DMS53 treated with DMSO at 0.1 percent for 48 hours (cell line): Measurements from ENCODE around the gene FGF13.
A peak's percentile ranks its signal among the peaks of the same experiment; 100 is the strongest.

Source experiments
- DNase-seq: peaks from one replicate; lab custom pipeline; 2025; ENCODE audit not compliant: unreplicated experiment; lab: John Stamatoyannopoulos, UW

FGF13 gene

GRCh38 chrX:138711399-138712347, at the start of gene FGF13:
Gene FGF13 (minus strand): TSS chrX:138711717. CDS start chrX:138711003, 714 bp downstream.
- DNase-seq: peak; percentile 11

DNA sequence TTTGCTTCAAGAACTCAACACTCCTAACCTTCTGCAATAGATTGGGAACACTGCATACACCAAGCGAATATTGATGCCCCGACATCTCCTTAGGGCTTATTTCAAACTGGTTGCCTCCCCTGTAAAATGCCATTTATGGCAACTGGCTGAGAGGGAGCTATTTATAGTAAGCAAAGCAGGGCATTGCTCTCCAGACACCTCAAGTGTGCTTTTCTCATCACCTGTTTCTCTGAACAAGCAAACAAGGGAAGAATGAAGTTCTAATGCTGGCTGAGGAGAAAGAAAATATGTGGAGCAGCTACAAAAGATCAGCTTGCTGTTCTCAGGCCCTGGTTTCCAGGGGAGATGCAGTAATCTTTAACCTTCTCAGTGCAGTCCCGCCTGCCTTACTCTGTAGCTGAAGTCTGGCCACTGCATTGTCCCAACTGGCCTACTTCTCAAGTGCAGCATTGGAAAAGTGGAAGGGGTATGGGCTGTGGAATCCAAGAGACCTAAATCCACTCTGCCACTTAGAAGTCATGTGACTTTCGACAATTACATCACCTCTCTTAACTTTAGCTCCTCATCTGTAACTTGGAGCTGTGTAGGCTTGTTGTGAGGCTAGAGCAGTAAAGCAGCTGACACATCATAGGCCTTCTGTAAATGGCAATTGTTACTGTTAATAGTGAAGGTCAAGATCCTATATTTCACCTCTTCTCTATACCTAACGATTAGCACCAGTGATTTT, 47.9 kb upstream of the FGF13 start:
- no peak for DNase-seq

DNA sequence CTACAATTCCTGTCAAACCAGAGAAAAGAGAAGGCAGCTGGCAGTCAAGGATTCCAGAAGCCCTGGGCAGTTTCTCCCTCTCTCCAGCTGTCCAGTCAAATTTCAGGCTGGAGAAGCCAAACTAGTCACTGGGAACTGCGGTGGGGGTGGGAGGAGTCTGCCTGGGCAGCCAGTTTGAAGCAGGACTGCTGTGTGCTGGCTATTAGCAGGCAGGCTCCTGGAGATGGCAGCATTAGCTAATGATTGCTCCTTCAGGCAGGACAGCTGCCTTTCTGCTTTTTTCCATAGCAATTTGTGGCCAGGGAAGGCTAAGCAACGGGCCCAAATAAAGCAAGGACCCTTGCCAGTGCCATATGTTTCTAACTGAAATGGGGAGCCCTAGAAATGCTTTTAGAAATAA, 44.7 kb upstream of the FGF13 start:
- DNase-seq: no peak

DNA sequence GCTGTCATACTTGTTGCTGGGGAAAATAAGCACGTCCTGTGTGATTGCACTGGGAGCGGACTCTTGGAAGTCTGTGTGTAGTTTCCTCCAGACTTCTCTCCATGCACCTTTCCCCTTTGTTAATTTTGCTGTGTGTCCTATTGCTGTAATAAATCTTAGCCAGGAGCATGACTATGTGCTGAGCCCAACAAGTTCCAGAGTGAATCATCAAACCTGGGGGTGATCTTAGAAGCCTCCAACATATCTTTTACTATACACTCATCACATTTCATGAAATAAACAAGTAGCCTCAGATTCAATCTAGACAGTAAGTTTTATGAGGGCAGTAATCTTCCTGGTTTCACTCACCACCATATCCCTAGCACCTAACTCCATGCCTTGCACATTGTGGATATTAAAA, 43.3 kb upstream of the FGF13 start:
- no peak for DNase-seq

GRCh38 chrX:138748480-138748879, 37.0 kb upstream of the FGF13 start:
- DNase-seq: no peak

DNA sequence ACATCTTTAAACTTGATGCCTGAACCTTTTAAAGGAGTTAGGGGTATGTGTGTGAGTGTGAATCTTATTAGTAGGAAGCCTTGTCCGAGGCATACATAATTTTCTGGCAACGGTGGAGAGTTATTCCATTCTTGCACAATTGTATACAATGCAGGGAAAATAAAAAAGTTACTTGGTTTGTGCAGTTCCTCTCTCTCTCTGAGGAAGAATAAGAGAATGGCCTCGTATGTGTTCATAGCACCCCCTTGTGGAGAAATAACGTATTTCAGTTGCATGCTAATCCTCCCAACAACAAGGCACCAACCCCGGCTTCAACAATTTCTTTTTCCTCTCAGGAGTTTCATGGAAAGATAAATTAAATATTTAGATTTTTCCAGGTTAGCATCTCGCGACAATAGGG, 33.7 kb upstream of the FGF13 start:
- peak; percentile 13 for DNase-seq

DNA sequence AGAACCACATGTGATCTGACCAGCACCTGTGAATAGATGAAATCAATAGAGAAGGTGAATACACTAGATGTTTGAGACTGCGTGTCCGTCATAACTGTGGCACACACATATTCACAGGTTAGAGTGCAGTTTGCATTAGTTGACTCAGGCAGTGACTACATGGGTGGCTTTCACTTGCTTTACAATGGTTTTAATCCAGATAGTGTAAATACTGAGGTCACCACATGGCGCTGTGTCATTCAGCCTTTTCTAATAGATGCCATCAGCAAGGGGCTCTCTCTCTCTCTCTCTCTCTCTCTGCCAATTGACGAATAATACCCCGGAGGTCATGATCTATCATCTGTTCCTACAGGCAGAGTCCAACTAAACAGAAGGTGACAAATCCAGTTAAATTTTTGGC, 30.7 kb upstream of the FGF13 start:
- no peak for DNase-seq

GRCh38 chrX:138740341-138740740, 28.8 kb upstream of the FGF13 start:
- no peak for DNase-seq

GRCh38 chrX:138723301-138723700, 11.8 kb upstream of the FGF13 start:
- DNase-seq: no peak

- DNase-seq: no peak
Observed at GRCh38 chrX:138719396-138719795, 7.9 kb upstream of the FGF13 start.

DNA sequence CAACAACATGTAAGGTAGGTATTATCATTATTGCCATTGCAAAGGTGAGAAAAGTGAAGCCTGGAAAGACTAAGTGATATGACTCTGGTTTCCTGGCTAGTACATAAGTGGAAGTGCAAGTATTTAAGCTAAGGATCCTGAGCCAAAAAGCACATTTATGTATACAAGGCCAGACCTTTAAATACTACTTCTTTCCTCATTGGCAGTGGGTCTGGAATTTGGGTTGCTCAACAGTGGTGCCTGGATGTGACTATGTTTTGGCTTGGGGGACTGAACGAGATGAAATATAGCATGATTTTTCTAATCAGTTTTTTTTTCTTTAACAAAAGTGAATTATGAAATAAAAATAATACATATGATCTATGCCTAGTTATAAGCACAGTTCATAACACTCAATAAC, 7.4 kb upstream of the FGF13 start:
- no peak for DNase-seq

DNA sequence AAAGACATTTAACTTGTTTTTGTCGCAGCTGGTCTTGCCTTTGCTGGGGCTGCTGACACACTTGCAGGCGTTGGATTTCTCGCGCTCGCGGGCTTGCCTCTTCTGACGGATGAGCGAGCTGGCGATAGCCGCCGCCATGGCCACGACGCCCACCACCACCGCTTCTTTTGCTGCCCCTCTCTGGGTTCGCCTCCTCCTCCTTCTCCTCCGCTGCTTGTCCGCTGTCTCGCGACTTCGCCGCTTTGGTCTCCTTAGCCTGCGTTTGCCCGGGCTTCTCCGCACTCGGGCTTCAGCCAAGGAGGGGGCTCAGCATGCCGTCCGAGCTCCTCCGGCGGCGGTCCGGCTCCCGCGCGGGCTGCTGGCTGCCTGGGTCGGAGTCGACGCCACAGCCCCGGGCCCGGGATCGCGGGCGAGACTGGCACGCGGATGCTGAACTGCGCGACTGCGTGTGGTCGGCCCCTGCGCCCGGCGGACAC, 613 bp downstream of the FGF13 start:
- DNase-seq: no peak

DNA sequence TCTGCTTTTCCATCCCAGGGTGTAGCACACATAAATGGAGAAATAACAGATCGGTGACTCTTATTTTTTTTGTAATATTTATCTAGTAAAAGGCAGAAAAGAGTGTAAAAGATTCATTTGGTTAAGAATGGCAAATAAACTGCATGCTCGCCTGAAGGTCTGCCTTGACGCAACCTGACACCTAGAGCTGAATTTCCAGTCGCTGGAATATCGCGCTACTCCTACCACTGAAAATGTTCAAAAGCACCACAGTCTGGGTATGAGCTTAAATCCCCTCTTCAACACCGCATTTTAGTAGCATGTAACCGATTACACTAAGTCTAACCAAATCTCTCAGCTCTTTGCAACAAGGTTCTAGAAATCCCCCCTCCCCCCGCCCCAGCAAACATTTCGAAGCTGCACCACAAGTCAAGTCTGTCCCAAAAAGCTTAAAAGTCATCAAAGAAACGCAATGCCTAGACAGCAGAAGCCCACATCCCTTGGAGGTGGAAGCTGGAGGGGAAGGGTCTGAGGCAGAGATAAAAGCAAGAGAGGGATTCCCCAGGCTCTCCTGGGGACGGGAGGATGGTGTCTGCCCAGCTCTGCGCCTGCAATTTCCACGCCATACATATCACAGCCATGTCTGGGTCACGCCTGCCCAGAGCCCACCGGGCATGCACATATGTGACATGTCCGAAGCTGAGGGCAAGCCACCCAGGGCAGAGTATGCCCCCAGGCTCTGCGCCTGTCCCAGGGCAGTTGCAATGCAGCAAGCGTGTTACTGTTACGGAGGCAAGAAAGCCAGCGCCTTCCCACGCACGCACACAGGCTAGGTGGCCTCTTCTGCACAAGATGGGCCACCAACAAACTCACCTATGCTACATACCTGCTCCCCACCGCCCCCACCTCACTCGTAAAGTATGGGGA, 1.4 kb downstream of the FGF13 start:
- DNase-seq: no peak

GRCh38 chrX:138708268-138708667, 3.2 kb downstream of the FGF13 start:
- DNase-seq: no peak

DNA sequence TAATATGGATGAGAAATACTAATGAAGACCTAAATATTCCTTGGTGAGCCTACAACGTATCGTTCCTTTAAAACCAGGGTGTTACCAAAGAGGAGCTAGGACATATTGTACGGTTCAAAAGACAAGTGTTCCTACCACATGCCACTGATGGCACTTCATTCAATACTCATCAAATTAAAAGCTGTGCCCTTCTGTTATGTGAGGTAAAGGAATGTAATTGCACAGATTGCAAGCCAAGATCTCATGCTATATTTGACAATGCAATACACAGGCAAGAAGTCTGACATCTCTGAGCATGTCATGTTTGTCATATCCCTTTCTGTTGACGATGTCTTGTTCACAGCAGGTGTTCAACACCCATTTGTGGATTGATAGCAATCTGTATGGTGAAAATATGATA, 6.9 kb downstream of the FGF13 start:
- no peak for DNase-seq

- DNase-seq: no peak
Observed at GRCh38 chrX:138704101-138704500, 7.4 kb downstream of the FGF13 start.

DNA sequence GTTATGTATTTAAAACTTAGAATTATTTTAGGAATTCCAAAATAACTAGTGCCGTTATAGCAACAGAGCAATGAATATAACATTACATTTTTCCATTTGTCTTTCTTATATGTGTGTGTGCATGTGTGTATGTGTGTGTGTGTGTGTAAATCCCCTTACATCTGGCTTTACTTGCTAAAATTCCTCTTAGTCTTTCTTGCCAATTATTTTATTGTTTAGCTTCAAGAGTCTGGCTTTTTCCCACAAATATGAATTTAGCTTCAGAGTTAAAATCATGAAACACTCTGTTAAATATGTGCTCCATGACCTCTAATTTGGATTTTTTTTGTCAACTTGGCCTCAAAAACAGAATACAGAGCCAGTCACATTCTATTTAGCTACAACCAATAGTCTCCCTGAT, 18.9 kb downstream of the FGF13 start:
- DNase-seq: no peak

- no peak for DNase-seq
Observed at GRCh38 chrX:138691186-138691585, 20.3 kb downstream of the FGF13 start.

GRCh38 chrX:138690591-138690990, 20.9 kb downstream of the FGF13 start:
- DNase-seq: no peak

DNA sequence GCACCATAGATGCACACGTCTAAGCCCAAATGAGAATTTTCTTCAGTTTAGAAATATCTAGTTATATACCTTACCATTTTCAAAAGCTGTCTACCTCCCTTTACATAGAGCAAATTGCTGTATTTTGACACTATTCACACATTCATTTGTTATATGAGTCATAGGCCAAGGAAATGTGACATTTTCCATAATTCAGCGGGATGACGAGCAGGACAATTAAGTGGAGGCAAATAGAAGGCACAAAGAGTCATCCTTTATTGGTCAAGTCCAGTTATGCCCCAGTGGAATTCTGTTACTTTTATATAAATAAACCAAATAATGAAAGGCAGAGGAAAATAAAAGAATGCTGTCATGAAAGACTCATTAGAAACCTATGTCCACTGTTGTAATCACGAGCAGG, 27.9 kb downstream of the FGF13 start:
- no peak for DNase-seq

GRCh38 chrX:138669693-138670092, 41.8 kb downstream of the FGF13 start:
- no peak for DNase-seq
